ENCODE data around the gene SLC13A4. TPM values are rescaled to one million over a fixed set of nuclear protein-coding genes. Genes with fewer than 3 reads are reported as not detected.

Gene SLC13A4
- polyA plus RNA-seq, 1 donor (not counting 4 experiments of a cell fraction or from before 2014, with no cell fraction given): 0.12 TPM

- H3K36me3 ChIP-seq (ENCODE audit: control insufficient read depth in 2 of 2, extremely low read depth in 1 of 2, insufficient read depth in 2 of 2, low read length in 2 of 2): no peaks in the 10 kb centered on the region
- H3K4me1 ChIP-seq (ENCODE audit: control insufficient read depth, extremely low read depth, insufficient read depth, low read length): peaks cover 46% of the 10 kb centered on the region
- H3K9me1 ChIP-seq (ENCODE audit: control insufficient read depth, extremely low read depth, insufficient read depth, low read length): no peaks in the 10 kb centered on the region
- H3K4me2 ChIP-seq (ENCODE audit: control insufficient read depth, extremely low read depth, insufficient read depth, low read depth, low read length): peak overlapping the region; percentile 87
- no peaks in the 10 kb centered on the region for H3K9me3 ChIP-seq (ENCODE audit: control insufficient read depth, low read depth, low read length)
- DNase-seq (ENCODE audit: low read depth, low spot score) (no peak), FAIRE-seq (no peak)
- no peak for TF ChIP-seq CTCF (optimal IDR thresholded peaks at IDR 0.05 in 1 of 3, IDR thresholded peaks at IDR 0.05 in 1 of 3, conservative IDR thresholded peaks at IDR 0.05 in 1 of 3; ENCODE audit: extremely low read depth in 1 of 3, insufficient read depth in 2 of 3, low read length in 3 of 3)
- TF ChIP-seq EZH2 (IDR thresholded peaks at IDR 0.05; ENCODE audit: low read length): no peak
- no peak overlapping the region for H3K4me3 ChIP-seq (ENCODE audit: control insufficient read depth in 2 of 3, extremely low read depth in 1 of 3, insufficient read depth in 2 of 3, low read depth in 1 of 3, low read length in 3 of 3)
- H3K27me3 ChIP-seq (ENCODE audit: control insufficient read depth, extremely low read depth, insufficient read depth, low read length): no peaks in the 10 kb centered on the region
- H3K9ac ChIP-seq (ENCODE audit: control insufficient read depth, extremely low read depth, insufficient read depth, low read length): no peak overlapping the region
- H2AFZ ChIP-seq (ENCODE audit: control insufficient read depth, low read length): peak overlapping the region; percentile 4
- no peaks in the 10 kb centered on the region for H3K79me2 ChIP-seq (ENCODE audit: control insufficient read depth, insufficient read depth, low read length)
- dilution Hi-C loops (cut with MboI; ENCODE audit: extremely low pct_ligation_motif_present, low sequenced_read_pairs): no loop called here
- H4K20me1 ChIP-seq (ENCODE audit: control insufficient read depth, extremely low read depth, insufficient read depth, low read length): no peaks in the 10 kb centered on the region
- H3K27ac ChIP-seq (ENCODE audit: control insufficient read depth, insufficient read depth, low read length): peak overlapping the region; percentile 100
Observed at GRCh38 chr7:135743907-135744731, 16.1 kb upstream of the SLC13A4 start.

- Histone ChIP-seq H4K20me1 (ENCODE audit: control insufficient read depth, extremely low read depth, insufficient read depth, low read length) (no peaks in the 10 kb centered on the region), H3K9me3 (ENCODE audit: control insufficient read depth, low read depth, low read length) (no peaks in the 10 kb centered on the region), H3K79me2 (ENCODE audit: control insufficient read depth, insufficient read depth, low read length) (no peaks in the 10 kb centered on the region), H3K9me1 (ENCODE audit: control insufficient read depth, extremely low read depth, insufficient read depth, low read length) (no peaks in the 10 kb centered on the region), H3K4me1 (ENCODE audit: control insufficient read depth, extremely low read depth, insufficient read depth, low read length) (peaks cover 30% of the 10 kb centered on the region), H3K27ac (ENCODE audit: control insufficient read depth, insufficient read depth, low read length) (no peak overlapping the region), H3K36me3 (ENCODE audit: control insufficient read depth in 2 of 2, extremely low read depth in 1 of 2, insufficient read depth in 2 of 2, low read length in 2 of 2) (no peaks in the 10 kb centered on the region), H3K4me2 (ENCODE audit: control insufficient read depth, extremely low read depth, insufficient read depth, low read depth, low read length) (no peak overlapping the region), H3K27me3 (ENCODE audit: control insufficient read depth, extremely low read depth, insufficient read depth, low read length) (no peaks in the 10 kb centered on the region), H3K9ac (ENCODE audit: control insufficient read depth, extremely low read depth, insufficient read depth, low read length) (no peak overlapping the region), H3K4me3 (ENCODE audit: control insufficient read depth in 2 of 3, extremely low read depth in 1 of 3, insufficient read depth in 2 of 3, low read depth in 1 of 3, low read length in 3 of 3) (no peak overlapping the region), H2AFZ (ENCODE audit: control insufficient read depth, low read length) (no peak overlapping the region)
- no peak for FAIRE-seq
- no peak for DNase-seq (ENCODE audit: low read depth, low spot score)
- dilution Hi-C loops (cut with MboI; ENCODE audit: extremely low pct_ligation_motif_present, low sequenced_read_pairs): no loop called here
- TF ChIP-seq CTCF (optimal IDR thresholded peaks at IDR 0.05 in 1 of 3, IDR thresholded peaks at IDR 0.05 in 1 of 3, conservative IDR thresholded peaks at IDR 0.05 in 1 of 3; ENCODE audit: extremely low read depth in 1 of 3, insufficient read depth in 2 of 3, low read length in 3 of 3) (no peak), EZH2 (IDR thresholded peaks at IDR 0.05; ENCODE audit: low read length) (no peak)
Observed at GRCh38 chr7:135742371-135742770, 14.4 kb upstream of the SLC13A4 start.

Measured in keratinocyte (primary cell).